Osteoblast (primary cell): ENCODE data around the gene COL18A1. TPM values are rescaled to one million over a fixed set of nuclear protein-coding genes. Genes with fewer than 3 reads are reported as not detected.

ENCODE experiments used
- DNase-seq: peaks from one replicate; pipeline ENCODE4 v3.0.0; 2011; ENCODE audit warnings: low spot score, mixed read lengths; ENCODE audit not compliant: insufficient read length; ENCODE audit errors: missing footprints
- H2AFZ ChIP-seq: 2 replicates; pipeline ENCODE4 v1.6.0; 2011; ENCODE audit warnings: mild to moderate bottlenecking, low read length
- H3K27ac ChIP-seq: 2 replicates; pipeline ENCODE4 v1.5.1; 2011; ENCODE audit warnings: mild to moderate bottlenecking, low read depth, low read length, moderate library complexity
- H3K27me3 ChIP-seq: 2 replicates; pipeline ENCODE4 v1.6.0; 2012; ENCODE audit warnings: mild to moderate bottlenecking, control low read depth, inconsistent platforms, low read length, moderate library complexity; ENCODE audit not compliant: insufficient read depth
- H3K36me3 ChIP-seq: 2 replicates; pipeline ENCODE4 v1.5.1; 2011; ENCODE audit warnings: mild to moderate bottlenecking, low read length, control low read depth, moderate library complexity; ENCODE audit not compliant: insufficient read depth
- H3K4me1 ChIP-seq: 2 replicates; pipeline ENCODE4 v1.5.1; 2011; ENCODE audit warnings: mild to moderate bottlenecking, low read length, control low read depth, moderate library complexity; ENCODE audit not compliant: insufficient read depth
- H3K4me2 ChIP-seq: 2 replicates; pipeline ENCODE4 v1.6.0; 2011; ENCODE audit warnings: mild to moderate bottlenecking, low read length; ENCODE audit not compliant: insufficient read depth
- H3K4me3 ChIP-seq: fragments of 200-600 bp; sonication (generic); 3 replicates; pipeline ENCODE4 v1.5.1; 2012; ENCODE audit warnings: mild to moderate bottlenecking, low read length, inconsistent platforms; ENCODE audit not compliant: insufficient read depth
- H3K79me2 ChIP-seq: 2 replicates; pipeline ENCODE4 v1.6.0; 2012; ENCODE audit warnings: mild to moderate bottlenecking, low read length, control low read depth, inconsistent platforms; ENCODE audit not compliant: insufficient read depth
- H3K9me3 ChIP-seq: 2 replicates; pipeline ENCODE4 v1.5.1; 2011; ENCODE audit warnings: low read depth, low read length, control low read depth
- H4K20me1 ChIP-seq: 2 replicates; pipeline ENCODE4 v1.6.0; 2012; ENCODE audit warnings: mild to moderate bottlenecking, low read length, control low read depth; ENCODE audit not compliant: insufficient read depth
- total RNA-seq: library from RNA; depleted of rRNA; stranded (reverse); fragments of >200 nt; gene quantifications from 2 replicates; pipeline ENCODE4 v1.2.3, GENCODE V29; 2012
- TF ChIP-seq, protein P1 (sequence below): IDR thresholded peaks from 2 replicates; pipeline ENCODE4 v1.5.1; 2011; ENCODE audit warnings: mild to moderate bottlenecking, low read depth, low read length, moderate library complexity; ENCODE audit errors: extremely low read depth

Gene COL18A1
- total RNA-seq, 1 donor = 8.3 TPM

DNA sequence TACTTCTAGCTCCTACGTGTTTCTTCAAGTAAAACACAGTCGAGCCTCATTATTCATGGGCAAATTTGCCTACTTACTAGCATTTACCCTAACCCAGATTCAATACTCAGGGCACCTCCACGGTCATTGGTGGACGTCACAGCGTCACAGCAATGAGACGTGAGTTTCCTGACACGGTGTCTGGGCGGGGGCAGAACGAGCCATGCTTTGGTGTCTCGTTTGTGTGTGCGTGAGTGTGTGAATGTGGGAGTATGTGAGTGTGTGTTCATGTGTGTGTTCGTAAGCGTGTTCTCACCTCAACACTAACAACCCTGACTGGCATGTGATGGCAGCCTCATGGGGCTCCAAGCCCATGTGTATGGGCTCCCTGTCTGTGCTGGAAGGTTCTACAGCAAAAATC lies 17.5 kb upstream of the COL18A1 start:
- no peak overlapping the region for H3K4me2 ChIP-seq

DNA sequence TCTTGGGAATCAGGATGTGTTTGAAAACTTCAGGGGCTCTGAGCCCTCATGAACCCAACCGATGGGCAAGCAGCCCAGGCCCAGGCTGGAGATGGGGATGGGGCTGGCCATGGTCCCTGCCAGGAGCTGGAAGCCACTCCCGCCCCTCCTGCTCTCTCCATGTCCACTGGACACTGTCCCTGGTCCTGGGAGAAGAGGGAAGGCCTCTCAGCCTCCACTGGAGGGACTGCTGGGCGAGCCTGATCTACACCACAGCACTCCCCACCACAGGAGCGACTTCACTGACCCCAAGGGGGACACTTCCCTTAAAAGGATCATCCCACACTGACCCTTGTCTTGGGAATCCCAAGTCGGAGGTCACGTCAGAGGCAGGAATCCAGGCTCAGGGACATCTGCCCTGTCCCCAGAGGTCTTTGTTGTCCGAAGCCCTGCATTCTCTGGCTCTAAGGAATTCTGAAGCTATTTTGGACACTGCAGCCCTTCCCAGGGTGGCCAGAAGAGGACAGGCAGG lies 16.9 kb upstream of the COL18A1 start:
- Histone ChIP-seq H3K27me3 (peaks cover 9% of the 10 kb centered on the region), H2AFZ (no peak overlapping the region), H3K4me1 (peaks cover 11% of the 10 kb centered on the region), H3K27ac (no peak overlapping the region), H3K4me3 (no peak overlapping the region), H3K9me3 (no peaks in the 10 kb centered on the region), H3K4me2 (no peak overlapping the region), H4K20me1 (no peaks in the 10 kb centered on the region), H3K79me2 (no peaks in the 10 kb centered on the region), H3K36me3 (no peaks in the 10 kb centered on the region)
- TF ChIP-seq, protein P1, sequence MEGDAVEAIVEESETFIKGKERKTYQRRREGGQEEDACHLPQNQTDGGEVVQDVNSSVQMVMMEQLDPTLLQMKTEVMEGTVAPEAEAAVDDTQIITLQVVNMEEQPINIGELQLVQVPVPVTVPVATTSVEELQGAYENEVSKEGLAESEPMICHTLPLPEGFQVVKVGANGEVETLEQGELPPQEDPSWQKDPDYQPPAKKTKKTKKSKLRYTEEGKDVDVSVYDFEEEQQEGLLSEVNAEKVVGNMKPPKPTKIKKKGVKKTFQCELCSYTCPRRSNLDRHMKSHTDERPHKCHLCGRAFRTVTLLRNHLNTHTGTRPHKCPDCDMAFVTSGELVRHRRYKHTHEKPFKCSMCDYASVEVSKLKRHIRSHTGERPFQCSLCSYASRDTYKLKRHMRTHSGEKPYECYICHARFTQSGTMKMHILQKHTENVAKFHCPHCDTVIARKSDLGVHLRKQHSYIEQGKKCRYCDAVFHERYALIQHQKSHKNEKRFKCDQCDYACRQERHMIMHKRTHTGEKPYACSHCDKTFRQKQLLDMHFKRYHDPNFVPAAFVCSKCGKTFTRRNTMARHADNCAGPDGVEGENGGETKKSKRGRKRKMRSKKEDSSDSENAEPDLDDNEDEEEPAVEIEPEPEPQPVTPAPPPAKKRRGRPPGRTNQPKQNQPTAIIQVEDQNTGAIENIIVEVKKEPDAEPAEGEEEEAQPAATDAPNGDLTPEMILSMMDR = no peak
- no peak for DNase-seq

More for the DNA sequence above, 17.5 kb upstream of the COL18A1 start:
- Histone ChIP-seq H3K79me2 (no peaks in the 10 kb centered on the region), H3K9me3 (no peaks in the 10 kb centered on the region), H3K4me3 (no peak overlapping the region), H2AFZ (peak overlapping the region; percentile 76), H3K27me3 (peaks cover 9% of the 10 kb centered on the region), H3K27ac (no peak overlapping the region), H4K20me1 (no peaks in the 10 kb centered on the region), H3K4me1 (peaks cover 11% of the 10 kb centered on the region), H3K36me3 (no peaks in the 10 kb centered on the region)
- no peak for DNase-seq
- TF ChIP-seq, protein P1 = no peak

DNA sequence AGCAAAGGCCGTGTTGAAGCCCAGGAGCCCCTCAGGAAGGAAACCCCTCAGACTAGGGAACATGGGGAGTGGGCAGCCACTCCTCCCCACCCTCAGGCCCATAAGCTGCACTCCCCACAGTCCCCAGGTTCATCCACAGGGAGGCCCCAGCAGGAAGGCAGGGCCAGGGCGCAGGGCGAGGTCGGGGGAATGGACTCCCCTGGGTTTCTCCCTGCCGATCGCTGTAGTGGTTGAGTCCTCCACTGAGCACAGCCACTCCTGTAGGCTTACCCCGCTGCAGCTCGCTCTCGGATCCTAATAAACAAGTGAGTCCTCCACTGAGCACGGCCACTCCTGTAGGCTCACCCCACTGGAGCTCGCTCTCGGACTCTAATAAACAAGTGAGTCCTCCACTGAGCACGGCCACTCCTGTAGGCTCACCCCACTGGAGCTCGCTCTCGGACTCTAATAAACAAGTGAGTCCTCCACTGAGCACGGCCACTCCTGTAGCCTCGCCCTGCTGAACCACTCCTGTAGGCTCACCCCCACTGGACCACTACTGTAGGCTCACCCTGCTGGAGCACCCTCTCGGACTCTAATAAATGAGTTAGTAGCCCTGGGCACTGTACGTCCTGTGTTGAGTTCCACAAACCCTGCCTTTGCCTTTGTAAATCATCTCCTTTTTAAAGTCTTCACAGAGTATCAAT lies 16.2 kb upstream of the COL18A1 start:
- H3K36me3 ChIP-seq = no peaks in the 10 kb centered on the region
- peaks cover 11% of the 10 kb centered on the region for H3K4me1 ChIP-seq
- H3K27ac ChIP-seq = no peak overlapping the region
- no peak overlapping the region for H3K4me2 ChIP-seq
- no peaks in the 10 kb centered on the region for H3K9me3 ChIP-seq
- no peak overlapping the region for H3K4me3 ChIP-seq
- no peak overlapping the region for H2AFZ ChIP-seq
- H3K27me3 ChIP-seq = peaks cover 9% of the 10 kb centered on the region
- no peak for DNase-seq
- TF ChIP-seq, protein P1 = no peak
- no peaks in the 10 kb centered on the region for H3K79me2 ChIP-seq
- no peaks in the 10 kb centered on the region for H4K20me1 ChIP-seq

DNA sequence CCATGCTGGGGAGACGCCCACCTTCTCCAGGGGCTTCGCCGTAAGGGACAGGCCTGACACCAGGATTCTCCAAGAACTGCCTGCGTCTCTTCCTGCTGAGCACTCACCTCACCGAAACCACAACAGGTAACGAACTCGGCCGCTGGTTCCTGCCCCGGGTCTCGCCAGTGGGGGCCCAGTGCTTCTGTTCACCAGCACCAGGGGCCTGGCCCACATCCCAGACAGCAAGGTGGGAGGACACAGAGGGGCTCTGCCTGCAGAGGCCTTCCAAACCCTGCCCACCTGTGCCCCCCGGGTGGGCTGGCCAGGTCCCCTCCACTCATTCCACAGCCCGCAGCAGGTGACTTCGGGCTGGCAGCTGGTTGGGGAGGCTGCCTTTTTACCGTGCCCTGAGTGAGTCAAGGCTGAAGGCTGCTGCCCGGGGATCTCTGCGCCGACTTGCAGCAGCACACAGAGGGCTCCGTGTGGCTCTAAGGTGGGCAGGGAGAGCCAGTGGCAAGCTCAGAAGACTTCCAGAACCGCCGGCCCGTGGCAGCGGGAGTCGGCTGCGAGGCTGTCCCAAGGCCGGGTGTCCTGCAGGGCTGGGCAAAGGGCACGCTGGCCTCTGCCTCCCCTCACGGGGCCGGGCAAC lies 14.7 kb upstream of the COL18A1 start:
- peaks cover 13% of the 10 kb centered on the region for H3K27me3 ChIP-seq
- no peak overlapping the region for H3K4me2 ChIP-seq
- no peaks in the 10 kb centered on the region for H4K20me1 ChIP-seq
- H3K4me3 ChIP-seq = no peak overlapping the region
- DNase-seq = no peak
- TF ChIP-seq, protein P1 = no peak
- H3K27ac ChIP-seq = no peak overlapping the region
- no peaks in the 10 kb centered on the region for H3K36me3 ChIP-seq
- no peaks in the 10 kb centered on the region for H3K9me3 ChIP-seq
- H3K79me2 ChIP-seq = no peaks in the 10 kb centered on the region
- no peak overlapping the region for H2AFZ ChIP-seq
- peaks cover 11% of the 10 kb centered on the region for H3K4me1 ChIP-seq
